ENCODE data around the gene STK40.

DNA sequence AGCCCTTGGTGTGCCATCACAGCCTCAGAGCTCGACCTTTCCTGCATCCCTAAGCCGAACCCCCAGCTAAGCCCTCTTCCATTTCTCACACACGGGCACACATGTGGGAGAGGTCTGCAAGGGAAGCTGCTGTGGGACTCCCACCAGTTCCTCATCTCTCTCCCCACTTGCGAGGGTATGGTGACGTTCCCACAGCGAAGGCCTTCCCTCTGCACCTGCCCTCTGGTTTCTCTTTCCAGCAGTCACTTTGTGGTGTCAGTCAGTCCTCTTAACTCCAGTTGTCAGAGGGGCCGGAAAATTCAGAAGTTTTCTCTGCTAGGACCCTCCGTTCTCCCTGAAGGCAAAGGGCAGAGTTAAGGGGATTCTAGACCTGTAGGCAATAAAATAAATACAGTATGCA is 5.5 kb upstream of the STK40 start:
- TF ChIP-seq, protein P1, sequence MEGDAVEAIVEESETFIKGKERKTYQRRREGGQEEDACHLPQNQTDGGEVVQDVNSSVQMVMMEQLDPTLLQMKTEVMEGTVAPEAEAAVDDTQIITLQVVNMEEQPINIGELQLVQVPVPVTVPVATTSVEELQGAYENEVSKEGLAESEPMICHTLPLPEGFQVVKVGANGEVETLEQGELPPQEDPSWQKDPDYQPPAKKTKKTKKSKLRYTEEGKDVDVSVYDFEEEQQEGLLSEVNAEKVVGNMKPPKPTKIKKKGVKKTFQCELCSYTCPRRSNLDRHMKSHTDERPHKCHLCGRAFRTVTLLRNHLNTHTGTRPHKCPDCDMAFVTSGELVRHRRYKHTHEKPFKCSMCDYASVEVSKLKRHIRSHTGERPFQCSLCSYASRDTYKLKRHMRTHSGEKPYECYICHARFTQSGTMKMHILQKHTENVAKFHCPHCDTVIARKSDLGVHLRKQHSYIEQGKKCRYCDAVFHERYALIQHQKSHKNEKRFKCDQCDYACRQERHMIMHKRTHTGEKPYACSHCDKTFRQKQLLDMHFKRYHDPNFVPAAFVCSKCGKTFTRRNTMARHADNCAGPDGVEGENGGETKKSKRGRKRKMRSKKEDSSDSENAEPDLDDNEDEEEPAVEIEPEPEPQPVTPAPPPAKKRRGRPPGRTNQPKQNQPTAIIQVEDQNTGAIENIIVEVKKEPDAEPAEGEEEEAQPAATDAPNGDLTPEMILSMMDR (IDR thresholded peaks at IDR 0.05), result no peak
- TF ChIP-seq POLR2A (IDR thresholded peaks at IDR 0.05), result no peak
